NCI-H1105 (cell line): Measurements from ENCODE around the gene ZNF823.
"Not testable (repeated sequence)": the region's sequence is repeated elsewhere in the genome, so short reads cannot be mapped to it uniquely, and the experiment has no call there.

Source experiments
- DNase-seq: peaks from one replicate; lab custom pipeline; 2025; lab: John Stamatoyannopoulos, UW

Gene ZNF823

GRCh38 chr19:11680689-11681302, 58.0 kb downstream of the ZNF823 start:
- no peak for DNase-seq

GRCh38 chr19:11678504-11678903, 60.2 kb downstream of the ZNF823 start:
- DNase-seq: no peak

- DNase-seq: not testable (repeated sequence)
Observed at GRCh38 chr19:11676661-11677600, 61.8 kb downstream of the ZNF823 start.

GRCh38 chr19:11675569-11675968, 63.2 kb downstream of the ZNF823 start:
- DNase-seq: no peak

GRCh38 chr19:11674067-11674492, 64.7 kb downstream of the ZNF823 start:
- DNase-seq: no peak

GRCh38 chr19:11673608-11674041, 65.1 kb downstream of the ZNF823 start:
- DNase-seq: no peak
